Stromal cell of bone marrow (primary cell): ENCODE data around the gene TSPAN3.
A peak's percentile ranks its signal among the peaks of the same experiment; 100 is the strongest.

ENCODE experiments used
- DNase-seq: peaks from one replicate; pipeline ENCODE4 v3.0.0-alpha.2; 2012; ENCODE audit warnings: low read depth

The TSPAN3 gene

DNA sequence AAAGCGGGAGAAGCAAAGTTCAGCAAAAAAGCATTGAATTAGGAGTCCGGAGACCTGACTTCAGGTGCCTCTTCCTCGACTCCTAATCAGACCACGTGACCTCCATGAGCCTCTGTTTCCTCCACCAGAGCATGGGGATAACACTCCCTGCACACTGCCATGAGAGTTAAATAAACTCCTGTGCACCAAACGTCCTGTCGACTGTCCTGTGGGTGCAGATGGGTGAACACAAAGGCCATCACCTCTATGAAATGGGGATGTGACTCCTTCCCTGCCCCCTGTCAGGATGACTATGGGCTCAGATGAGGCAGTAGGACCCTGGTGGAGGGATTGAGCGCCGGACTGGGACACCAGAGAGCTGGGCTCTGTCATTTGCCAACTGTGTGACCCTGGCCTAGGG is 13.5 kb upstream of the TSPAN3 start:
- no peak for DNase-seq

DNA sequence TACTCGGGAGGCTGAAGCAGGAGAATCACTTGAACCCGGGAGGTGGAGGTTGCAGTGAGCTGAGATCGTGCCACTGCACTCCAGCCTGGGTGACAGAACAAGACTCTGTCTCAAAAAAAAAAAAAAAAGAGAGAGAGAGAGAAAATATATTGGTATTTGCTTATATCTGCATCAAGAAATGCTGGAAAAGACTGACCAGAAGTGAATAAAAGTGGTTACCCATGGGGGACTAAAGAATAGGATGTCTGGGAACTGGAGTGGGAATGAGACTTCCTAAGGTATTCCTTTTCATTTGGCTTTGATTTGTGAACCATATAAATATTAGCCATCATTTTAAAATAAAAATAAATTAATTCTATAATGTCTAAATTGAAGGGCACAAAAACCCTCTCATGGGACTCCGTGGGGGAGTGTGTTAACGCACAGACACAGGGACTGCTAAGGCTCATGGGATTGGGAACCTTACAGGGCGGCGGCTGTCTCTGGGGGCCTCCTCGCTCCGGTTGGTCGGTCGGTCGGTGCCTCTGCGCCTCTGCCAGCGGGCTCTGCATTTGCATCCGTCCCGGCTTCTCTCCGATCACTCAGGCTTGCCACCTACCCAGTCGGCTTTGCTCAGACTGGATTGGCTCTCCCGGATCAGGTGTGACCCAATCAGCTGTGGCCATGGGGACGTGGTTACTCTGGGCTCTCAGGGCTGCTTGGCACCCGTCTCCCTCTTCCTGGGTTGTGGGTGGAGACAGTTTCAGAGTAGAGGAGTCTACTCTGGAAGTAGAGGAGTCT is 12.7 kb upstream of the TSPAN3 start:
- DNase-seq = no peak

DNA sequence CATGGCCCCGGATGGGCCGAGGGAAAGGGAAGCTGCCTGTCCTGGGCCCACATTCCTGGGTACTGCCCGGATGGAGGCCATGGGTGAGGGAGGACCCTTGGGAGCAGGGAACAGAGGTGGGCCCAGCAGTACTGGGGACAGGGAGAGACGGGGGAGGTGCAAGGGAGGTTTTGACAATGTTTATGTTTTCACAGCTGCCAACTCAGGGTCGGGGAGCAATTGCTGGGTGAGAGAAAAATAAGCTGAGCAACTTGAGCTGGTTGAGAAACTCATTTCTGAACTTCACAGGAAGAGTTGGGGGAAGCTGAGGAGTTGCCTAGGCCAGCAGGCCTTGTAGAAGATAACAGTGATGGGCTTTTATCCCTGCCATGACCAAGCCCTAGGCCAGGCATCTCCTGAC is 11.1 kb upstream of the TSPAN3 start:
- DNase-seq = no peak

DNA sequence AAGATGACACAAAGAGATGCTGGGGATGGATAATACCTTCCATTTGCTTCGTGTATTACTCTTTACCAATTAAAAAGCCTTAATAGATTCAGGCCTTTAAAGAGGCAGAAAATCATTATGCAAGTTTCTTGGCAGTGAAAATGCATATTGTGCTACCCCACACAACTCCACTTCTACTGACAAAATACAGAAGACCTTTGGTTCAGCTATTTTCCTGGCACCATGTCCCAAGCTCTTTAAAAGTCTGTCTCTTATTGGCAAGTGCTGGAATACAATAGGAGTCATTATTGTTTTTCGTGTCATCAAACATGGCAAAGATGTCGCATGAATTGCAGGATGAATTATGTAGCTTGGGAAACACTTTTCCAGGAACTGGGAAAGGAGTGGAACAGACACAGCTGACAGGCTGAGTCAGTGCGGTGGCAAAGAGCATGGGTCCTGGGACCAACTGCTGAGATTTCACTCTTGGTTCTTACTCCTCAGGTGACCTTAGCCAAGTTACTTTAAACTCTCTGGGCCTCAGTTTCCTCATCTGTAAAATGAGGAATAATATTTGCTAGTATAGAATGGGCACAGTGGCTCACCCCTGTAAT is 5.5 kb upstream of the TSPAN3 start:
- DNase-seq = no peak

DNA sequence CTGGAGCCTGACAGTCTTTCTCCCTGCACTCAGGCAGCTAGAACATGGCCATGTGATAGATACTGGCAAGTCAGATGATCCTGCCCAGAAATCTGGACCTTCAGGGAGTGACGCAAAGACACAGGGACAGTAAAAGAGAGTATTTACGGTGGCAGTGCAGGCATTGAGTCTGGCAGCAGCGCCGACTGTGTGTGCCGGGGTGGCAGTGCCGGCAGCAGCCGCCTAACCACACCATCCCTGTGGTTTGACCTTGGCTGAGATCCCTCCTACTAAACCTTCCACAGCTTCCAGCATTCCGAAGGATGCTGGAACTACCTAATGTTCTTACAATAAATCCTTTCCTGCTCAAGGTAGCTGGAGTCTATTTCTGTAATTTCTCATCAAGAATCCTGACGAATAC is 4.6 kb upstream of the TSPAN3 start:
- DNase-seq = no peak

DNA sequence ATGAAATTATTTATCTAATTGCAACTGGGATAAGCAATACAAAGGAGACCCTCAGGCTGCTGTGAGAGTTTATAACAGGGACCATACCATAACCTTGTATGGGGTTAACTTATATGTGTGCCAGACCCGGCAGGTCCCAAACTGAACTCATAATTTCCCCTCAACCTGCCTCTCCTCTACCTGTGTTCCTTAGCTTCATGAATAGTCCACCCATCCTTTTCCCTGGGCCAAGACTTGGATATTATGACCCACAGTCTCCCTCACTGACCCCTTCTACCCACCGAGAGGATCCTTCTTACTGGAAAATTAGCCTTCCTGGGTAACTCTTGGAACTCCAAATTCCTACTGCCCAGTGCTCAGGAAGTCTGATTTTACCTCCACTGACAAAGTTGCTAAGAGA is 3.4 kb upstream of the TSPAN3 start:
- no peak for DNase-seq

DNA sequence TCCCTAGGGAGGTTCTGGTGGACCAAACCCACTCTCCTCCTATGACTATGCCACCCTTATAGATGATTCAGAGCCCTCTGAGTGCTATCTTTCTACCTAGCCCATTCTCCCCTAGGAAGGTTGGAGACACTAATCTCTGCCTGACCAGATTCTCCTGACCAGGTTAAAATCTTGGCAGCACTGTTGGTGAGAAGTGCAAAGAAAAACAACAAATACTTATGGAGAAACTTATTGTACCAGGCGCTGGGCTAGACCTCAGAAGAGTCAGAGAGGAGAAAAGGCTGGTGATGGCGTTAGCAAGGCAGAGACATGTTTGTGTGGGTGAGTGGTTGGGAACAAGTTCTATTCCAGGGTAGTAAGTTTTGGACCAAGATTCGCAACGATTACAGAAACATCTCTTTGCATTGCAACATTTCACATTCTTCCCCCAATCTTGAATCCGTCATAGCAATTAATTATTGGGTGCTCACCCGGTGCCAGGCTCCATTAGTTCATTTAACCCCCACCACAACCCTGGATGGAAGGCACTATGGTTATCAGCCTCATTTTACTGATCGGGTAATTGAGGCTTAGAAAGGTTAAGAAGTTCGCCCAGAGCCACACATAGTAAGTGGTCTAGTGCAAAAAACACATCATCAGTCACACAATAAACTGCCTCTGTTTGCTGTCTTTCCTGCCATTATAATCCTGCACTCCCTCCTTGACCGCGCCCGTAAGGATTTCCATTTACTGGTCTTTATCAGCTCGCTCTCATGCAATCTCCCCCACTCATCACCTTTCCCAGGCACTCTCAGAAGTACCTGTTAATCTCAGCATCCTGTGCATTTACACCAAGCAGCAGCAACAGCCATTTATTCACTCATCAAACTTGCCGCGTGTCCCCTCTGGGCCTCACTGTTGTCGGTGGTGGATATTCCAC is 655 bp upstream of the TSPAN3 start:
- no peak for DNase-seq

DNA sequence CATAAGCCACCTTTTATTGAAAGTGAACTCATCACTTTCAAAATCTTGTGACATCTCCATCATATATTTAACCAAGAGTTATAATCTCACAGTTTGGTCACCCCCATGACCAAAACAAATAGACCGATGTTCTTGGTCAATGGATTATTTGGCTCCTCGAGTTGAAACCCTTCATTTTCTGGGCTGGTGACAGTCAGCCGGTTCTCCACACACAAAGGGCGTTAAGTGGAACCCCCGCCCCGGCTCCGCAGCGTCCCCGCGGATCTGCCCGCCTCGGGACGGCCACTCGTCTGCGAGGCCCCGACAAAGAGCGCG is 772 bp downstream of the TSPAN3 start:
- no peak for DNase-seq

DNA sequence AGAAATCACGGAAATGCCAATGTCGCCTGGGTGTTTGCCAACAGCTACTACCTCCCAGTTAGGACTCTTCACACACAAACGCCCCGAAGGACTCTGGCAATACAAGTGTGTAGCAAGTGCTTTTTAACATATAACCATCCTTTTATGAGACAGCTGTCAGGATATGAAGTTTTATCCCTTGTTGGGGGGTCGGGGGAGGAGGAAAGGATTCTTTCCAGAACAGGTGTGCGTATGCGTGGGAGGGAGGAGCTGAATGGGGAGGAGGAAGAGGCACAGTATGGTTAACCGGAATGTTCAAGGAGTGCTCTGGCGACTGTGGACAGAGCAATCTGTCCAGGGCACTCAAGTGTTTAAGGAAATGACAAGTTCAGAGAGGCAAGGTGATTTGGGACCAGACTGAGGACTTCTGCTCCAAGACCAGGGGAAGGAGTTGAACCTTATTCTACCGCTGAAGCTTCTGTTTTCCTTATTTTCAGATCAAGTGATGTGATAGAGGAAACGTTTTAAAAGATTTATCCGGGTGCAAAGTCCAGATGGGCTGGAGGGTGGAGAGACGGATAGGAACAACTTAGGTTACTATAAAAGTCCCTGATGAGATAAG is 1.3 kb downstream of the TSPAN3 start:
- DNase-seq = no peak

DNA sequence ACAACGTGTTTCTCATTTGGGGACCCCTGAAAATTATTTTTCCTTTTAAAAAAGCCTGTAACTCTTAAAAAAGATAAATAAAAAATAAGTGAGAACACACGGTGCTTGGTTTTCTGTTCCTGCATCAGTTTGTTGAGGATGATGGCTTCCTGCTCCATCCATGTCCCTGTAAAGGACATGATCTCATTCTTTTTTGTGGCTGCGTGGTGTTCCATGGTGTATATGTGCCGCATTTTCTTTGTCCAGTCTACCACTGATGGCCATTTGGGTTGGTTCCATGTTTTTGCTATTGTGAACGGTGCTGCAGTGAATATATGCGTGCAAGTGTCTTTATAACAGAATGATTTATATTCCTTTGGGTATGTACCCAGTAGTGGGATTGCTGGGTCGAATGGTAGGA is 2.3 kb downstream of the TSPAN3 start:
- DNase-seq = no peak

DNA sequence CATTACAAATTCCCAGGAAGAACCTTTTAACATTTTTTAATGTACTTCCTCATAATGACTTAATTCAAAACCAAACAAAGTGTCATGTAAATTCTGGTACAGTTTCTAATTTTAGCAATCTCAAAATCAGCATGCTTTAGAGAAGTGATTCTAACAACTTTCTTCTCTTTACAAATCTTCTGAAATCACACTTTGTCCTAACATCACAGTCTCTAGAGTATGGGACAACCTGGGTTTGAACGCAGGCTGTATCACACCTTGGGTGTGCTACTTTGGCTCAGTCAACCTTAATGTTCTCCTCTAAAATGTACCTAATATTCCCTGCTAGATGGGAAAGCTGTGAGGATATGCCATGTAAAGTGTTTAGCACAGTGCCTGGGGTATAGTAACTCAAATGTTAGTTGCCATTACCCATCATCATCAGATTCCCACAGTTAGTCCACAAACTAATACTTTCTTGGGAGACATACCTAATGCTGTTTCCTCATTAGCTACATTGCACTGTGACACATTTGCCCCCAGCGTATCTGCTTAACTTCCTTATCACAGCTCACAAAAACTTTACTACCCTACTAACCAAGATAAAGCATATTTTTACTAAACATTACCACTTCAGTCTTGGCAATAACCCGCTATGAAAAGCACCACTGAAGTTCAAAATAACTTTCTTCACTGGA is 3.1 kb downstream of the TSPAN3 start:
- no peak for DNase-seq

DNA sequence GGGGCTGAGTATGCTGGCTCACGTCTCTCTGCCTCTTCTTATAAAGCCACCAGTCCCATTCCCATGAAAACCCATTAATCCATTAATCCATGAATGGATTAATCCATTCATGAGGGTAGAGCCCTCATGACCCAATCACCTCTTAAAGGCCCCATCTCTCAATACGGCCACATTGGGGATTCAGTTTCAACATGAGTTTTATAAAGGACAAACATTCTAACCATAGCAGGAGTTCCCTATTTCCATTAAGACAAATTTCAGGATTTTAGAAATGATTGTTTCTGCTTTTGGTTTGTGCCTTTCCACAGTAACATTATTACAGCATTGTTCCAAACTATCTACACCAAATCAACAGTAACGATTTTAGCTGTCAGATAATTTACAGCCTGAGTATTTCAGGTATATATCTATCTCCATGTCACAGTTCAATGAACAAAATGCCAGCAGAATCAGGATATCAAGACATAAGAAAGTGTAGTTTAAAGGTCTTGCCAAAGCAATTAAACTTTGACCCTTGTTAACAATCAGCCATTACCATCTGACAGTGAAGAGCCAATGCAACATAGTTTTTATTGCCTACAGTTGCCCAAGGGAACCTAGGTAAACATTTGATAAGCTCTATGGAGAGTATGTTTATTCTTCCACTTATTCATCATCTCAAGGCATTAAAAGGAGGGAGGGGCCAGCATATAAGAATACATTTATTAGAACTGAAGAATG is 3.8 kb downstream of the TSPAN3 start:
- DNase-seq = no peak

DNA sequence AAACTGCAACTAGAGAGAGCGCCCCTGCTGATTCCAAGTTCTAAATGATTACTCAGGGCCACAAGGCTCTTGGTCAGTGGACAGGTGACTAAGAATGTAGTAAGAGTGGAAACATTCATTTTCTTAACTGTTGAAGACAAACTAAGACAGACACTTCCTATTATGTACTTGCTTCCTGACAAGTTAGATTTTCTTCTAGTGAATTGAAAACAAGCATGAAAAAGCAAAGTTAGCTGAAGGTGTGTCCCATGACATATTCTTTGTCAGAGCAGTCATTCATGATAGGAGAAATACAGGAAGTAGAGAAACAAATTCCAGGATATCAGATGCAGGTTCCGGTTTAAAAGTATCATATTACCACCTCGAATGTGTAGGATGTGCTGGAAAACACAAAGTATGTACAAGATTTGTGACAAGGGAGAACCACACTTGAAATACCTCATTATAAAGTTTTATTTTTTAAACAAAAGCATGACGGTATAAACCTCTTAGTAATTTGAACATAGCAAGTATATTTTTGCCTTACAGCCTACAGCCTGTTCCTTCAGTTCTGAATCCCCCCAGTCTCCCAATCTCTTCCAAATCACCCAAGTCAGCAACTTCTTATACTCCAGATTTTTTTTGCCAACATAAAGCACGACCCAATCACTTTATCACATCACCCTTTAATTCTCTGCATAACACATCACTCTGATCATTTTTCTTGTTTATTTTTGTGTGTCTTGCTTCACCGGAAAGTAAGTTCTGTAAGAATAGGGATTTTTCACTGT is 6.2 kb downstream of the TSPAN3 start:
- no peak for DNase-seq

DNA sequence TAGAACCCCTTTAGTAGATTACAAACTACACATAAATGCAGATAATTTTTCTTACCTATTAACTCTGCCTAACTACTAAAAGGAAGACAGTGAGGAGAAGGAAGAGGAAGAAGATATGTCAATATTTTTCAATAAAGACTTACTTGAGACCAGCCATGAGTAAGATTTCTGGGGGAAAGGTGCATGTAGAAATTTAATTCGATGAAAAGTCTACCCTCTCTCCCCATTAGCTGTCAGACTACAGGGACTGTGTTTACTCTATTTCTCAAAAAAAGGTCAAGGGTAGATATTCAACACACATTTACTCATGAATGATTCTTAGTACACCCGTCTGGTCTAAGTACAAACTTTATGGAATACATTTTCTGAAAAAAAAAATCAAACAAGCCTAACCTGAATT is 6.8 kb downstream of the TSPAN3 start:
- DNase-seq = no peak

DNA sequence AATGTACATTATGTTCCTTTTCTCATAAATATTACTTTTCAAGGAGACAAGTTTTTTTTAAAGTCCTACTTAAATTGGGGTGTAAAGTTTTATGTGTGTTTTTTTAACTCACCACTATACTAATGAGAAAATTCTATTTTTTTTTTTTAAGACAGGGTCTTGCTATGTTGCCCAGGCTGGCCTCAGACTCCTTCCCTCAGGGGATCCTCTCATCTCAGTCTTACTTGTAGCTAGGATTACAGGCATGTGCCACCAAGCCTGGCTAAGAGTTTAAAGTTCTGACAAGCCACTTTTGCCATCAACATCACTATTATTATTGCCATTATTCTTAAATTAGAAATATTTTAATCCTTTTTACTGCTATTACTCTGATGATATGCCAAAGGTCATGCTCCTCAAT is 7.7 kb downstream of the TSPAN3 start:
- DNase-seq = no peak

DNA sequence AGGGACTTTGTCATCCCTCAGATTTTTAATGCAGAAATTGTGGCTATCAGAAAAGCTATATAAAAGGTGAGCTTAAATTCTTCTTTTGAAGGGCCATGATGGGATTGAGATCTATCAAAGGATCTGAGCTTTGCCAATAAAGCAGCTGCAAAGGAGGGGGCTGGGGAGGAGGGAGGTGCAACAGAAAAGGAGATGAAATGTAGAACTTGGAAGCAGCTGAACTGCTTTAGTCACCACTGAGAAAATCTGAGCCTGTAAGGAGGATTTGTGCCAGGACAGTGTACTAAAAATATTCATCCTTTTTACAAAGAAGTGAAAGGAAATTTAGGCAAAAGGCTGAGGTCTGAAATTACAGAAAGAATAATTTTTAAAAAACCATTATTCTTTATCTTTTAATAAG is 10.4 kb downstream of the TSPAN3 start:
- DNase-seq = peak; percentile 57

DNA sequence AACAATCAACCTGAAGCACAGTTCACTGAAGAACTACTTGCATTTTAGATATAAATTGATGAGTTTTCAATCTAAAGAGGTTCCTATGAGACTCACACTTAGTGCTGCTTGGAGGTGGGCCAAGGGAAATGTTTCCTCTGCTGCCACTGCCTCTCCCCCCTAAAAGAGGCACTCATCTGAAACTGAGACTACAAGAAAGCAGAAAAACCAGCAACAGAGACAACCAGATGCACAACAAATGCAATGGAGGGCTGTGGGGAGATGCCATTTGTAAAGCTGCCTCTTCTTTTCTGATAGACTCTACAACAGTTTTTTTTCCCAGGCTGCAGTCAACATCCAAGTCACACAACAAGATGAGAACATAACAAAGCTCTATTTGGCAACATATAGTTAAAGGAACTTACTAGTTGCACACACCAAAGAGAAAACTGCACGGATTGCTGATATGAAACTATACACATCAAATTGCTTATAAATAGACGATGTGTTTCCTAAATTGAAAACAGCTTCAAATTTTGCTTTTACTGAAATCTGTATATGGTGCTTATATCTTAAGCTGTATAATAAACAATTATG is 11.0 kb downstream of the TSPAN3 start:
- no peak for DNase-seq

DNA sequence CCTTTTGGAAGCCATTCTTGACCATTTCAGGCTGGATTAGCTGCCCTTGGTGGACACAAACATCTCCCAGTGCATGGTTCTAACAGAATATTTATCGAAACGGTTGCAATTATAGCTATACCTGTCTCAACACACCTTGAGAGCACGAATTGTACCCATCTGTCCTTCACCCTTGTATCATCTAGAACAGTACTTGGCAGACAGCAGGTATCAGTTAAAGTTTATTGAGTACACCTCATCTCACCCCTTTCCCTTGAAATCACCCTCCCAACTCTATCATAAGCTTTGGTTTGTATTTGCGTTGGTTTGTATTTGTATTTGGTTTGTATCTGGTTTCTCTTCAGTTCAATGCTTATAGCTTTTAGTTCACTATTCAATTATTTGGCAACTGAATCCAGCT is 12.4 kb downstream of the TSPAN3 start:
- no peak for DNase-seq

DNA sequence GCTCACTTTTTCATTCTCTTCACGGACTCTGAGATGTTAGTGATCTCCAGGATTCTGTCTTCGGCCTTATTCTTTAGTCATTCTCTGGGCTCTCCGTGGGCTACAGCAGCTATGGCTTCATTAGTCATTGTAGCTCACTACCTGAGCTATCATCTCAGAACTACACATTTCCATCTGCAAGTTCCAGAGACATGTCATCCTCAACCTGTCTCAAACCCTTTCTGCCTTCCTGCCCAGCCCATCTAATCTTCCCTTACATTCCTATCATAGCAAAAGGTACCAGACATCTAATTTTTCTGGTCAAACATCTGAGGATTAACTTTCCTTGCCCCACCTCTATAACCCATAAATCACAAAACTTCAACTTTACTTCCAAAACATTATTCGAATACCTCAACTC is 13.2 kb downstream of the TSPAN3 start:
- DNase-seq = no peak

DNA sequence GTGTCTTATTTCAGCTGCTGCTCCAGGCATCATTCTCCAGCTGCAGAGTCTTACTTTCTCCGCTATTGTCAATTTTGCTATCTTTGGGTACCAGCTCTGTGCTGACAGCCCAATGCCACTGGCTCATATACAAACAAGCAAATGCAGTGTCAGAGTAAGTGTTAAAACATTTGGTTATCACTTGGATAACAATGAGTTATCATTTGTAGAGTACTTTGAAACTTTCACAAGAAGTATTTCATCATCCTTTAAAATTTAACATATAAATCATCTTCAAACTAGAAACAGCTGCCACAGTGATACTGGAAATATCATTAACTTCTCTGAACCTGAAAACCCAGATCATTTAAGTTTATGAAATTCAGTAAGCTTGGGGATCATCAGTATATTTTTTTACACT is 13.8 kb downstream of the TSPAN3 start:
- DNase-seq = no peak
